Pancreas (tissue), 10 donors: Measurements from ENCODE around the gene MYO9B. TPM values are rescaled to one million over a fixed set of nuclear protein-coding genes. Genes with fewer than 3 reads are reported as not detected.

ENCODE experiments used
- ATAC-seq, 4 donors: fragments of 200-7000 bp; cut with Tn5 transposase; one replicate each; pipeline versions ENCODE4 v1.8.0 to v1.9.1; 2020; ENCODE audit warnings: mild to moderate bottlenecking in 4 of 4, moderate library complexity in 4 of 4
- DNase-seq, 6 donors: peaks; one replicate each; pipeline ENCODE4 v3.0.0-alpha.2; 2020
- FAIRE-seq: peaks from 2 replicates; lab custom pipeline; 2012; peaks lifted over from hg19 to GRCh38; lab: Jason Lieb, UNC
- H3K27ac ChIP-seq, 4 donors: fragments of 200-600 bp; sonication (generic); 1 replicate in 3 of 4; 2 replicates in 1 of 4; pipeline versions ENCODE4 v1.5.0 to v1.8.0; 2020
- H3K27me3 ChIP-seq, 4 donors: fragments of 200-600 bp; one replicate each; pipeline ENCODE4 v1.8.0; 2021
- H3K36me3 ChIP-seq, 3 donors: fragments of 200-600 bp; sonication (generic) in 1 of 3; one replicate each; pipeline versions ENCODE4 v1.5.0 to v1.8.0; 2020 to 2021
- H3K4me1 ChIP-seq, 3 donors: fragments of 200-600 bp; one replicate each; pipeline ENCODE4 v1.8.0; 2021
- H3K4me3 ChIP-seq, 4 donors: fragments of 200-600 bp; sonication (generic) in 2 of 4; one replicate each; pipeline versions ENCODE4 v1.5.0 to v1.8.0; 2020 to 2021
- H3K9me3 ChIP-seq, 4 donors: fragments of 200-600 bp; one replicate each; pipeline ENCODE4 v1.8.0; 2021
- WGBS, 2 donors: extraction: QIAGEN DNeasy Blood & Tissue Kit; methylation state at CpG; one replicate each; pipeline ENCODE4 v1.1.7; 2013; 5-methylcytosine and 5-hydroxymethylcytosine counted together
- intact Hi-C, 3 donors: fragments of 100-400 bp; cut with DNase I; formaldehyde crosslinking; loops; one replicate each; pipeline versions ENCODE4 v1.11.1 to v1.14.2; 2022
- polyA plus RNA-seq, 2 donors: library from polyadenylated mRNA; stranded (reverse); fragments of 200-250 nt; gene quantifications; one replicate each; pipeline ENCODE4 v1.2.3, GENCODE V29; 2013
- total RNA-seq, 6 donors: library from RNA; stranded (reverse); fragmentation: NEBNext Ultra II Directional in 4 of 6; extraction: Animal tissue kit (Norgen Biotek cat#: 25700) in 4 of 6; gene quantifications; one replicate each; pipeline versions ENCODE4 v1.2.1 to v1.2.4, GENCODE V29; 2021 to 2023
- TF ChIP-seq, protein P1 (sequence below), 4 donors: fragments of 200-600 bp; sonication (generic) in 3 of 4; IDR thresholded peaks; one replicate each; pipeline versions ENCODE4 v1.5.0 to v1.8.0; 2021; ENCODE audit warnings: antibody characterized with exemption in 4 of 4
- donor health status: healthy with polysubstance abuse.
- donor health status: DM: no; HTN: no; CAD: no; lungs with moderate emphysema.
- donor health status: DM: no; HTN: no; CAD: no.
- donor health status: control.
- donor health status: control.
- donor health status: Bipolar disorder and iron deficiency.
- donor health status: DM: yes; HTN: yes; CAD: no.
- donor health status: DM: no; HTN: no; CAD: no.
- donor health status: DM: no; HTN: no; CAD: no.
- donor health status: DM: yes; HTN: yes; CAD: no.

Gene MYO9B
- total and polyA plus RNA-seq, 8 donors, result 16.6 to 53.4 (median 23.4) TPM

DNA sequence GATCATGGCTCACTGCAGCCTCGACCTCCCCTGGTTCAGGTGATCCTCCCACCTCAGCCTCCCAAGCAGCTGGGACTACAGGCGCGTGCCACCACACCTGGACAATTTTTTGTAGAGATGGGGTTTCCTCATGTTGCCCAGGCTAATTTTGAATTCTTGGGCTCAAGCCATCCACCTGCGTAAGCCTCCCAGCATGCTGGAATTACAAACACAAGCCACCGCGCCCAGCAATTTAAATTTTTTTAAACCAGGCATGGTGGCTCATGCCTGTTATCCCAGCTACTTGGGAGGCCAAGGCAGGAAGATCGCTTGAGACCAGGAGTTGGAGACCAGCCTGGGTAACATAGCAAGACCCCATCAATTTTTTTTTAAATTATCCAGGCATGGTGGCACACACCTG, 79.7 kb downstream of the MYO9B start:
- no peak for DNase-seq
- no peak for ATAC-seq
- intact Hi-C loops, result no loop called here
- no peaks in the 10 kb centered on the region for H3K9me3 ChIP-seq
- no peak for FAIRE-seq
- H3K4me3 ChIP-seq, result no peak overlapping the region
- H3K27me3 ChIP-seq, result no peaks in the 10 kb centered on the region
- H3K36me3 ChIP-seq, result peaks cover 2 to 30% (median 14%) of the 10 kb centered on the region in 3 donors
- H3K4me1 ChIP-seq, result no peaks in the 10 kb centered on the region
- WGBS, 2 donors, result 97 to 98% methylated on average over 7 of the region's 7 CpGs
- TF ChIP-seq, protein P1, sequence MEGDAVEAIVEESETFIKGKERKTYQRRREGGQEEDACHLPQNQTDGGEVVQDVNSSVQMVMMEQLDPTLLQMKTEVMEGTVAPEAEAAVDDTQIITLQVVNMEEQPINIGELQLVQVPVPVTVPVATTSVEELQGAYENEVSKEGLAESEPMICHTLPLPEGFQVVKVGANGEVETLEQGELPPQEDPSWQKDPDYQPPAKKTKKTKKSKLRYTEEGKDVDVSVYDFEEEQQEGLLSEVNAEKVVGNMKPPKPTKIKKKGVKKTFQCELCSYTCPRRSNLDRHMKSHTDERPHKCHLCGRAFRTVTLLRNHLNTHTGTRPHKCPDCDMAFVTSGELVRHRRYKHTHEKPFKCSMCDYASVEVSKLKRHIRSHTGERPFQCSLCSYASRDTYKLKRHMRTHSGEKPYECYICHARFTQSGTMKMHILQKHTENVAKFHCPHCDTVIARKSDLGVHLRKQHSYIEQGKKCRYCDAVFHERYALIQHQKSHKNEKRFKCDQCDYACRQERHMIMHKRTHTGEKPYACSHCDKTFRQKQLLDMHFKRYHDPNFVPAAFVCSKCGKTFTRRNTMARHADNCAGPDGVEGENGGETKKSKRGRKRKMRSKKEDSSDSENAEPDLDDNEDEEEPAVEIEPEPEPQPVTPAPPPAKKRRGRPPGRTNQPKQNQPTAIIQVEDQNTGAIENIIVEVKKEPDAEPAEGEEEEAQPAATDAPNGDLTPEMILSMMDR (IDR thresholded peaks at IDR 0.05), result no peak
- no peak overlapping the region for H3K27ac ChIP-seq

DNA sequence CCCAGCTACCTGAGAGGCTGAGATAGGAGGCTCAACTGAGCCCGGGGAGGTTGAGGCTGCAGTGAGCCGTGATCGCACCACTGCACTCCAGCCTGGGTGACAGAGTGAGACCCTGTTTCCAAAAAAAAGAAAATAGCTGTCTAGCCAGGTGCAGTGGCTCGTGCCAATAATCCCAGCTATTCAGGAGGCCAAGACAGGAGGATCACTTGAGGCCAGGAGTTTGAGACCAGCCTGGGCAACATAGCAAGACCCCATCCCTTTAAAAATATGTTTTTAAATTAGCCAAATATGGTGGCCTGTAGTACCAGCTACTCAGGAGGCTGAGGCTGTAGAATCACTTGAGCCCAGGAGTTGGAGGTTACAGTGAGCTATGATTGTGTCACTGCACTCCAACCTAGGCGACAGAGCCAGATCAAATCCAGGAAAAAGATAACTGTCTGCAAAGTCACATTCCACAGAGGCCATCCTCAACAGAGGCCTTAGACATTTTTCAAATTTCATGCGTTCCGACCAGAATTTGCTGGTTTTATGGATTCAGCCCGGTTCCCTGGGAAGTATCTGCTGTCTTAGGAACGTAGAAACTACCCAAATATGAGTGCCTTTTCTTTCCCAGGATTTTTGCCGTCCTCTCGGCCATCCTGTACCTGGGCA, 80.8 kb downstream of the MYO9B start:
- H3K27me3 ChIP-seq, result no peaks in the 10 kb centered on the region
- no peak for FAIRE-seq

DNA sequence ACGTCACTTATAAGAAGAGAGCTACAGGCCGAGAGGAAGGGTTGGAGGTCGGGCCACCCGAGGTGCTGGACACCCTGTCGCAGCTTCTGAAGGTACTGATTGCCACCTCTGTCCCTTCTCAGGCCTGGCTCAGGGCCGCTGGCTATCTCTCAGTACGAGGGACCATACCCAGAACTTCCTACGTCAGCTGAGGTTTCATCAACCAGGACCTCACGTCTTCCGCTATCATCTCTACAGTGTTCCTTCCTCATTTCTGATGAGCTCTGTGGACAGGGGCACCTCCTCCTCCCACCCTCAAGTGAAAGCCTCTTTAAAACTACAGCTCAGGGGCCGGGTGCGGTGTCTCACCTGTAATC, 81.3 kb downstream of the MYO9B start:
- DNase-seq (no peak), FAIRE-seq (no peak), ATAC-seq (peak in 2 of 4 donors; percentile 72 to 73)
- no peaks in the 10 kb centered on the region for H3K4me1 ChIP-seq
- no peak overlapping the region for H3K27ac ChIP-seq
- intact Hi-C loops, result no loop called here
- TF ChIP-seq, protein P1 (IDR thresholded peaks at IDR 0.05), result no peak
- peaks cover 0 to 30% (median 14%) of the 10 kb centered on the region in 3 donors for H3K36me3 ChIP-seq
- H3K4me3 ChIP-seq, result no peak overlapping the region
- 92 to 96% methylated on average over 12 of the region's 12 CpGs for WGBS, 2 donors
- H3K9me3 ChIP-seq, result no peaks in the 10 kb centered on the region
- H3K27me3 ChIP-seq, result no peaks in the 10 kb centered on the region

More for the DNA sequence above, 80.8 kb downstream of the MYO9B start:
- ATAC-seq, result no peak
- TF ChIP-seq, protein P1 (IDR thresholded peaks at IDR 0.05), result no peak
- DNase-seq, result no peak
- intact Hi-C loops, result no loop called here
- 93 to 94% methylated on average over 11 of the region's 11 CpGs for WGBS, 2 donors
- Histone ChIP-seq H3K9me3 (no peaks in the 10 kb centered on the region), H3K27ac (no peak overlapping the region), H3K36me3 (peaks cover 2 to 30% (median 14%) of the 10 kb centered on the region in 3 donors), H3K4me3 (no peak overlapping the region), H3K4me1 (no peaks in the 10 kb centered on the region)

DNA sequence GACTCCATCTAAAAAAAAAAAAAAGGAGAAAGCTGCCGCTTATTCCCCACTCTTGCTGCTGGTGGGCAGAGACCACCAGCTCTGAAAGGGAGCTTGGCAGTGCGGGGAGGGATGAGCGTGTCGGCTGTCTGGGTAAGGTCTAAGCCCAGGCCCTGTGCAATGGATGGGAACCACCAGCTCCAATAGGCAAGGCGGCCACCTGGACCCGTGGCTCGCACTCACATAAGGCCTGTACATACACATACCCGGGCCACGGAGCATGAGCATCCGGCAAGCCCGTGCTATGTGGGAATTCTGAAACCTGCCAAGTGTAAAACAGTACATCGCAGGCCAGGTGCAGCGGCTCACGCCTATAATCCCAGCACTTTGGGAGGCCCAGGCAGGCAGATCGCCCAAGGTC, 83.0 kb downstream of the MYO9B start:
- intact Hi-C loops, result no loop called here
- no peaks in the 10 kb centered on the region for H3K4me1 ChIP-seq
- H3K27me3 ChIP-seq, result no peaks in the 10 kb centered on the region
- WGBS, 2 donors, result 93 to 95% methylated on average over 15 of the region's 15 CpGs
- H3K36me3 ChIP-seq, result peaks cover 0 to 35% (median 17%) of the 10 kb centered on the region in 3 donors
- H3K9me3 ChIP-seq, result no peaks in the 10 kb centered on the region
- no peak overlapping the region for H3K4me3 ChIP-seq
- TF ChIP-seq, protein P1 (IDR thresholded peaks at IDR 0.05), result no peak
- no peak overlapping the region for H3K27ac ChIP-seq
- DNase-seq (no peak), FAIRE-seq (no peak), ATAC-seq (no peak)
